ENCODE data around the gene TPCN1.
A peak's percentile ranks its signal among the peaks of the same experiment; 100 is the strongest.

Gene TPCN1

DNA sequence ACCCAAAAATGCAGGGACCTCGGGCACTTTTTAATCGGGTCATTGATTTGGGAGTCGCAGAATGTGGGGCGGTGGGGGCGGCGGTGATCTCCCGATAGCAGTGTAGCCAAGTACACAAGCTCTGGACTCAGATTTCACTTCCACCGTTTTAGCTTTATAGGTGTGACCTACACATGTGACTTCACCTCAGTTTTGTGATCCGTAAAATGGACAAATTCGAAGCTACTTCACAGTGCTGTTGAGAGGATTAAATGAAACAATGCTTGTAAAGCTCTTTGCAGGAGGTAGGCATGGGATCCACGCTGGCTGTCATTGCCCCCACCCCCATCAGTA lies 35.3 kb upstream of the TPCN1 start:
- CTCF ChIA-PET = interaction anchor here (1.1 to 1.8 kb wide), 2 partner anchors 12 to 37 kb away, joined by 3 to 9 read pairs; no protein-coding TSS in a partner anchor
- TF ChIP-seq ZNF585B (tag by site-specific recombination; IDR thresholded peaks at IDR 0.05) (no peak), GLIS1 (tag by site-specific recombination; IDR thresholded peaks at IDR 0.05) (peak; percentile 55), ZXDB (tag by site-specific recombination; IDR thresholded peaks at IDR 0.05) (no peak), ZNF664 (tag by site-specific recombination; IDR thresholded peaks at IDR 0.05) (peak; percentile 46; the same call in 1 of the 2 replicates)
- TF ChIP-seq, protein P1, sequence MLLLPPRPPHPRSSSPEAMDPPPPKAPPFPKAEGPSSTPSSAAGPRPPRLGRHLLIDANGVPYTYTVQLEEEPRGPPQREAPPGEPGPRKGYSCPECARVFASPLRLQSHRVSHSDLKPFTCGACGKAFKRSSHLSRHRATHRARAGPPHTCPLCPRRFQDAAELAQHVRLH (tag by site-specific recombination; IDR thresholded peaks at IDR 0.05) = peak; percentile 28
- peak overlapping the region; percentile 94; the same call in 1 of the 2 replicates for H3K27ac ChIP-seq (ENCODE audit: extremely low read depth, low read depth, low read length)

DNA sequence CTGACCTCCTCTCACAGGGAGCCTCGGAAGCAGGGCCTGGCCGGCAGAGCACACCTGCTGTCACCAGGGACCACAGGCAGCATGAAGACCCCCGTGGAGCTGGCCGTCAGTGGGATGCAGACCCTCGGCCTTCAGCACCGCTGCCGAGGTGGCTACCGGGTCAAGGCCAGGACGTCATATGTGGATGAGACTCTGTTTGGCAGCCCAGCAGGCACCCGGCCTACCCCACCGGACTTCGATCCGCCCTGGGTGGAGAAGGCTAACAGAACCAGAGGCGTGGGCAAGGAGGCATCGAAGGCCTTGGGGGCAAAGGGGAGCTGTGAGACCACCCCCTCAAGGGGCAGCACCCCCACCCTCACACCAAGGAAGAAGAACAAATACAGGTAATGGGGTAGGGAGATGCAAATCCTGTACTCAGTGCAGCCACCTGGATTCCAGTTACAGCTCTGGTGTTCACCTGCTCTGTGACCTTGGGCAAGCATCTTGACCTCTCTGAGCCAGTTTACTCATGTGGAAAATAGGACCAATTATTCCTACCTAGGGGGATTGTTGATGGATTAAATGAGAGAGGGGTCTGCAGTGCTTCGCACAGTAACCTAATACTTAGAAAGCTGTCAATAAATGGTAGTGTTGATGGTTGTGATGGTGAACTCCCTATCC lies 34.5 kb upstream of the TPCN1 start:
- Histone ChIP-seq H3K4me3 (ENCODE audit: low read depth, low read length) (no peak overlapping the region), H3K9me3 (ENCODE audit: control insufficient read depth, insufficient read depth, low read depth, low read length) (no peaks in the 10 kb centered on the region), H3K27ac (ENCODE audit: extremely low read depth, low read depth, low read length) (no peak overlapping the region), H3K36me3 (ENCODE audit: control insufficient read depth in 2 of 2, insufficient read depth in 1 of 2, low read length in 2 of 2) (peaks cover 13 to 52% of the 10 kb centered on the region in 2 experiments; a peak in 2 of 3 replicates), H3K4me1 (ENCODE audit: control insufficient read depth, insufficient read depth, low read length) (peaks cover 3% of the 10 kb centered on the region; the same call in 1 of the 2 replicates)
- TF ChIP-seq ZNF768 (tag by site-specific recombination; IDR thresholded peaks at IDR 0.05) (peak; percentile 84), KLF7 (tag by site-specific recombination; IDR thresholded peaks at IDR 0.05; ENCODE audit: borderline replicate concordance) (no peak)
- TF ChIP-seq, protein P2, sequence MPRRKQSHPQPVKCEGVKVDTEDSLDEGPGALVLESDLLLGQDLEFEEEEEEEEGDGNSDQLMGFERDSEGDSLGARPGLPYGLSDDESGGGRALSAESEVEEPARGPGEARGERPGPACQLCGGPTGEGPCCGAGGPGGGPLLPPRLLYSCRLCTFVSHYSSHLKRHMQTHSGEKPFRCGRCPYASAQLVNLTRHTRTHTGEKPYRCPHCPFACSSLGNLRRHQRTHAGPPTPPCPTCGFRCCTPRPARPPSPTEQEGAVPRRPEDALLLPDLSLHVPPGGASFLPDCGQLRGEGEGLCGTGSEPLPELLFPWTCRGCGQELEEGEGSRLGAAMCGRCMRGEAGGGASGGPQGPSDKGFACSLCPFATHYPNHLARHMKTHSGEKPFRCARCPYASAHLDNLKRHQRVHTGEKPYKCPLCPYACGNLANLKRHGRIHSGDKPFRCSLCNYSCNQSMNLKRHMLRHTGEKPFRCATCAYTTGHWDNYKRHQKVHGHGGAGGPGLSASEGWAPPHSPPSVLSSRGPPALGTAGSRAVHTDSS (tag by site-specific recombination; IDR thresholded peaks at IDR 0.05) = no peak
- ChIA-PET CTCF (interaction anchor here (0.6 to 1.8 kb wide), 6 partner anchors 8 to 1290 kb away, joined by 3 to 9 read pairs (median 4); no protein-coding TSS in a partner anchor), POLR2A (interaction anchor here (0.5 to 2.2 kb wide), 4 partner anchors 10 to 35 kb away, joined by 3 to 12 read pairs (median 4); partner anchors contain the start of gene TPCN1)

More for the DNA sequence above, 35.3 kb upstream of the TPCN1 start:
- POLR2A ChIA-PET = interaction anchor here (0.5 to 2.3 kb wide), 10 partner anchors 8 to 236 kb away, joined by 3 to 12 read pairs (median 5); partner anchors contain the start of genes SDSL and TPCN1
- peaks cover 3% of the 10 kb centered on the region; the same call in 1 of the 2 replicates for H3K4me1 ChIP-seq (ENCODE audit: control insufficient read depth, insufficient read depth, low read length)
- peaks cover 18 to 48% of the 10 kb centered on the region in 2 experiments; a peak in 2 of 3 replicates for H3K36me3 ChIP-seq (ENCODE audit: control insufficient read depth in 2 of 2, insufficient read depth in 1 of 2, low read length in 2 of 2)
- H3K4me3 ChIP-seq (ENCODE audit: low read depth, low read length) = peak overlapping the region; percentile 99
- H3K9me3 ChIP-seq (ENCODE audit: control insufficient read depth, insufficient read depth, low read depth, low read length) = no peaks in the 10 kb centered on the region

DNA sequence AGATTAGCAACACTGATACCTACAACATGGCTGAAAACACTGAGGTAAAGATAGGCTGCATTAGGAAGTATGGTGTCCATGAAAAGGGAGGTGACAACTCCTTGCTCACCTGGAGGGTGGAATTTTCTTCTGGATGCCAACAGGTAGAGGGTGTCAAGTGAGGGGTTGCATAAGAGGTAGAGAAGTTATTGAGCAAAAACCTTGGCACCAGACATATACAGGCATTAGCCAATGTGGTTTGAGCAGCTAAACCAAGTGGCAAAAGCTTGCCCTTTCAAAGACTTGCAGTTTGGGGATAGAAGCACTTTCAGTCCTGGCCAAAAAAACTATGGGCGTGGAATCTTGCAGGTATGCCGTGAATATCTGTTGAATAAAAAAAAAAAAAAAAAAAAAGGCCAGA lies 31.9 kb upstream of the TPCN1 start:
- POLR2A ChIA-PET = interaction anchor here (0.6 kb wide), 1 partner anchor 126 kb away, joined by 3 read pairs; no protein-coding TSS in a partner anchor
- Histone ChIP-seq H3K4me1 (ENCODE audit: control insufficient read depth, insufficient read depth, low read length) (peaks cover 3% of the 10 kb centered on the region; the same call in 1 of the 2 replicates), H3K4me3 (ENCODE audit: low read depth, low read length) (no peak overlapping the region), H3K36me3 (ENCODE audit: control insufficient read depth in 2 of 2, insufficient read depth in 1 of 2, low read length in 2 of 2) (peaks cover 13 to 51% of the 10 kb centered on the region in 2 experiments; a peak in 2 of 3 replicates), H3K9me3 (ENCODE audit: control insufficient read depth, insufficient read depth, low read depth, low read length) (no peaks in the 10 kb centered on the region), H3K27ac (ENCODE audit: extremely low read depth, low read depth, low read length) (no peak overlapping the region)
- CTCF ChIA-PET = interaction anchor here (0.8 kb wide), 1 partner anchor 15 kb away, joined by 4 read pairs; no protein-coding TSS in a partner anchor
- TF ChIP-seq ZNF350 (tag by site-specific recombination; IDR thresholded peaks at IDR 0.05) (no peak), SCRT2 (tag by site-specific recombination; IDR thresholded peaks at IDR 0.05) (peak; percentile 41; the same call in 1 of the 2 replicates), WT1 (tag by site-specific recombination; IDR thresholded peaks at IDR 0.05) (no peak)
- TF ChIP-seq, protein P3, sequence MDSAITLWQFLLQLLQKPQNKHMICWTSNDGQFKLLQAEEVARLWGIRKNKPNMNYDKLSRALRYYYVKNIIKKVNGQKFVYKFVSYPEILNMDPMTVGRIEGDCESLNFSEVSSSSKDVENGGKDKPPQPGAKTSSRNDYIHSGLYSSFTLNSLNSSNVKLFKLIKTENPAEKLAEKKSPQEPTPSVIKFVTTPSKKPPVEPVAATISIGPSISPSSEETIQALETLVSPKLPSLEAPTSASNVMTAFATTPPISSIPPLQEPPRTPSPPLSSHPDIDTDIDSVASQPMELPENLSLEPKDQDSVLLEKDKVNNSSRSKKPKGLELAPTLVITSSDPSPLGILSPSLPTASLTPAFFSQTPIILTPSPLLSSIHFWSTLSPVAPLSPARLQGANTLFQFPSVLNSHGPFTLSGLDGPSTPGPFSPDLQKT (IDR thresholded peaks at IDR 0.05; ENCODE audit: borderline replicate concordance, low read depth, low read length) = no peak

DNA sequence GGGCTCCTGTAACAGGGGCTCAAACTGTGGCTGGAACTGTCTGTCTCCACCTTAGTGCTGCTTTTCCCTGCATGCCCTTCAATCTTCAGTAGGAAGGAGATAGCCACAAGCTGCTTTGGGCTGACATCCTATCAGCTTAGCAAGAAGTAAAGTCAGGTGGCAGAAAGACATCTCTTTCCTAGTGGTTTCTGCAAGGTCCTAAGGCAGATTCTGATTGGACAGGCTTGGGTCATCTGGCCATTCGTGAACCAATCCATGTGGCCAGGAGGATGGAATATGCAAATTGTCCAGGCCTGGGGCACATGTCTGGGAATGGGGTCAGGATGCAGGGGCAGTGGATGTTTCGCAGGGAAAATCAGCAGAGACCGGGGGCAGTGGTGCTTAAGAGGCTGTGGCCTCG lies 30.5 kb upstream of the TPCN1 start:
- Histone ChIP-seq H3K36me3 (ENCODE audit: control insufficient read depth in 2 of 2, insufficient read depth in 1 of 2, low read length in 2 of 2) (peaks cover 13 to 51% of the 10 kb centered on the region in 2 experiments; a peak in 2 of 3 replicates), H3K9me3 (ENCODE audit: control insufficient read depth, insufficient read depth, low read depth, low read length) (no peaks in the 10 kb centered on the region), H3K27ac (ENCODE audit: extremely low read depth, low read depth, low read length) (no peak overlapping the region), H3K4me3 (ENCODE audit: low read depth, low read length) (no peak overlapping the region), H3K4me1 (ENCODE audit: control insufficient read depth, insufficient read depth, low read length) (peaks cover 3% of the 10 kb centered on the region; the same call in 1 of the 2 replicates)
- CTCF ChIA-PET = interaction anchor here (1.4 kb wide), 1 partner anchor 234 kb away, joined by 5 read pairs; no protein-coding TSS in a partner anchor
- POLR2A ChIA-PET = interaction anchor here (1.0 kb wide), 1 partner anchor 31 kb away, joined by 3 read pairs; the partner anchor contains the start of gene TPCN1
- no peak for TF ChIP-seq MYNN (tag by site-specific recombination; IDR thresholded peaks at IDR 0.05; ENCODE audit: borderline replicate concordance)
- TF ChIP-seq SP2 (tag by site-specific recombination; IDR thresholded peaks at IDR 0.05) = peak; percentile 48
- no peak for TF ChIP-seq ZNF133 (tag by site-specific recombination; IDR thresholded peaks at IDR 0.05)

All from HEK293 (cell line).